Endothelial cell of umbilical vein (primary cell): Measurements from ENCODE around the gene LRCH1. TPM values are rescaled to one million over a fixed set of nuclear protein-coding genes. Genes with fewer than 3 reads are reported as not detected.

Experiments
- BruUV-seq: library from RNA; stranded (reverse); fragments of 400-500 nt; replicated peaks from 2 replicates; lab custom pipeline; 2021; lab: Mats Ljungman, UMichigan
- CTCF ChIA-PET: fragments of 300-600, 350-600 bp; sonication (Branson Sonifier 250); formaldehyde crosslinking; loops from one replicate; lab custom pipeline; 2021; ENCODE audit warnings: antibody characterized with exemption, inconsistent platforms; lab: Charles Lee
- POLR2A ChIA-PET: fragments of 300-600, 350-600 bp; sonication (Branson Sonifier 250); formaldehyde crosslinking; loops from one replicate; lab custom pipeline; 2021; ENCODE audit warnings: antibody characterized with exemption, inconsistent platforms; lab: Charles Lee
- DNase-seq: peaks from one replicate; pipeline ENCODE4 v3.0.0-alpha.2; 2011; ENCODE audit warnings: low read depth, low spot score
- FAIRE-seq: peaks from 2 replicates; lab custom pipeline; 2011; peaks lifted over from hg19 to GRCh38; lab: Jason Lieb, UNC
- H2AFZ ChIP-seq: 2 replicates; pipeline ENCODE4 v1.6.0; 2012; ENCODE audit warnings: low read depth, low read length, control low read depth, inconsistent platforms
- H3K27ac ChIP-seq: 2 replicates; pipeline ENCODE4 v1.5.1; 2011; ENCODE audit warnings: low read depth, mild to moderate bottlenecking, control low read depth, low read length, moderate library complexity; ENCODE audit not compliant: insufficient read depth
- H3K27me3 ChIP-seq, 2 experiments: 2 replicates each; pipeline versions ENCODE4 v1.6.0 to v1.6.1; 2011; ENCODE audit warnings: low read length in 2 of 2, mixed read lengths in 1 of 2; ENCODE audit not compliant: control insufficient read depth in 2 of 2, insufficient read depth in 2 of 2
- H3K36me3 ChIP-seq, 2 experiments: 2 replicates in 1 of 2; 3 replicates in 1 of 2; pipeline ENCODE4 v1.5.1; 2011; ENCODE audit warnings: low read length in 2 of 2, mild to moderate bottlenecking in 1 of 2, moderate library complexity in 1 of 2; ENCODE audit not compliant: control insufficient read depth in 2 of 2, insufficient read depth in 2 of 2; ENCODE audit errors: extremely low read depth in 1 of 2
- H3K4me1 ChIP-seq: 3 replicates; pipeline ENCODE4 v1.5.1; 2011; ENCODE audit warnings: mild to moderate bottlenecking, low read length; ENCODE audit not compliant: control insufficient read depth, insufficient read depth; ENCODE audit errors: extremely low read depth
- H3K4me2 ChIP-seq: 2 replicates; pipeline ENCODE4 v1.6.1; 2011; ENCODE audit warnings: low read length, control low read depth, mixed read lengths; ENCODE audit not compliant: insufficient read depth
- H3K4me3 ChIP-seq, 3 experiments: fragments of 200-600 bp in 1 of 3; sonication (generic), shearing (Covaris generic) in 1 of 3; replicated peaks in 1 of 3; 2 replicates each; pipeline ENCODE4 v1.5.1; 2011 to 2016; ENCODE audit warnings: control low read depth in 3 of 3, low read length in 3 of 3, mild to moderate bottlenecking in 2 of 3, inconsistent platforms in 1 of 3, low read depth in 1 of 3, moderate library complexity in 1 of 3; ENCODE audit not compliant: insufficient read depth in 1 of 3
- H3K79me2 ChIP-seq: 2 replicates; pipeline ENCODE4 v1.6.0; 2012; ENCODE audit warnings: low read length, inconsistent platforms; ENCODE audit not compliant: control insufficient read depth, insufficient read depth
- H3K9ac ChIP-seq: replicated peaks from 2 replicates; pipeline ENCODE3; 2011; ENCODE audit warnings: low read length, control low read depth; ENCODE audit not compliant: insufficient read depth; ENCODE audit errors: extremely low read depth
- H3K9me1 ChIP-seq: replicated peaks from 3 replicates; pipeline ENCODE4 v1.6.0; 2011; ENCODE audit warnings: mild to moderate bottlenecking, low read length; ENCODE audit not compliant: control insufficient read depth, insufficient read depth; ENCODE audit errors: extremely low read depth
- H3K9me3 ChIP-seq: replicated peaks from 2 replicates; pipeline ENCODE4 v1.5.1; 2012; ENCODE audit warnings: low read length, inconsistent platforms; ENCODE audit not compliant: control insufficient read depth, insufficient read depth
- H4K20me1 ChIP-seq: replicated peaks from 2 replicates; pipeline ENCODE3; 2011; ENCODE audit warnings: mild to moderate bottlenecking, low read length; ENCODE audit not compliant: control insufficient read depth, insufficient read depth; ENCODE audit errors: extremely low read depth
- CTCF ChIP-seq, 2 donors: IDR thresholded peaks; 1 replicate in 1 of 2; 2 replicates in 1 of 2; pipeline ENCODE4 v1.5.1; 2011; ENCODE audit warnings: low read length in 2 of 2, mild to moderate bottlenecking in 2 of 2, moderate library complexity in 2 of 2, control low read depth in 1 of 2, inconsistent platforms in 1 of 2, low read depth in 1 of 2; ENCODE audit not compliant: insufficient read depth in 1 of 2; ENCODE audit errors: extremely low read depth in 1 of 2
- EZH2 ChIP-seq: IDR thresholded peaks from 2 replicates; pipeline ENCODE4 v1.6.1; 2012; ENCODE audit warnings: borderline replicate concordance, low read depth, mild to moderate bottlenecking, moderate library complexity, low read length, inconsistent platforms; ENCODE audit not compliant: severe bottlenecking
- FOS ChIP-seq: IDR thresholded peaks from 2 replicates; pipeline ENCODE4 v1.6.1; 2011; ENCODE audit warnings: mild to moderate bottlenecking, low read length, moderate library complexity, borderline replicate concordance; ENCODE audit not compliant: insufficient read depth
- GATA2 ChIP-seq: IDR thresholded peaks from 2 replicates; pipeline ENCODE4 v1.7.0; 2011; ENCODE audit warnings: low read depth, mild to moderate bottlenecking, moderate library complexity, mixed read lengths, low read length; ENCODE audit not compliant: insufficient read length, insufficient read depth
- JUN ChIP-seq: IDR thresholded peaks from 2 replicates; pipeline ENCODE4 v1.6.1; 2011; ENCODE audit warnings: borderline replicate concordance, low read depth; ENCODE audit not compliant: insufficient read length, insufficient read depth
- MAX ChIP-seq: IDR thresholded peaks from 2 replicates; pipeline ENCODE4 v1.6.1; 2011; ENCODE audit not compliant: insufficient read depth, insufficient read length
- MYC ChIP-seq: IDR thresholded peaks from one replicate; pipeline ENCODE4 v1.6.1; 2011; ENCODE audit warnings: mild to moderate bottlenecking, low read depth, low read length
- POLR2A ChIP-seq: IDR thresholded peaks from 2 replicates; pipeline ENCODE4 v1.6.1; 2012; ENCODE audit warnings: low read depth, mild to moderate bottlenecking, control low read depth, low read length
- POLR2AphosphoS5 ChIP-seq: IDR thresholded peaks from 2 replicates; pipeline ENCODE4 v1.6.1; 2012; ENCODE audit warnings: low read depth, mild to moderate bottlenecking, control low read depth, low read length, moderate library complexity; ENCODE audit not compliant: insufficient read depth
- dilution Hi-C: fragments of 300-500 bp; cut with MboI; formaldehyde crosslinking; loops from one replicate; pipeline ENCODE4 v1.15.0; 2019; ENCODE audit warnings: low sequenced_read_pairs; ENCODE audit not compliant: extremely low pct_ligation_motif_present
- intact Hi-C: fragments of 100-400 bp; cut with micrococcal nuclease; formaldehyde crosslinking; loops from one replicate; pipeline ENCODE4 v1.10.0; 2022
- polyA plus RNA-seq, 4 experiments: library from polyadenylated mRNA; depleted of rRNA in 3 of 4; stranded (reverse) in 3 of 4; unstranded in 1 of 4; fragments of >200 nt; gene quantifications; 2 replicates each; pipeline versions ENCODE4 v1.2.1 to v1.2.3, GENCODE V29; 2011 to 2012; ENCODE audit warnings: missing spikeins in 1 of 4
- total RNA-seq: library from RNA; stranded (reverse); gene quantifications from 2 replicates; pipeline ENCODE4 v1.2.3, GENCODE V29; 2021

LRCH1 gene
- total and polyA plus RNA-seq, 2 donors (not counting 3 experiments of a cell fraction or from before 2014, with no cell fraction given): 5.4 to 16.5 TPM

- BruUV-seq: no TSS peak
- dilution Hi-C loops: no loop called here
- H3K9me1 ChIP-seq: no peaks in the 10 kb centered on the region
- ChIA-PET POLR2A (no interaction called here), CTCF (interaction anchor here (0.8 to 1.2 kb wide), 2 partner anchors 11 to 262 kb away, joined by 3 read pairs; no protein-coding TSS in a partner anchor)
- H3K27me3 ChIP-seq: peaks cover 0 to 1% of the 10 kb centered on the region in 2 experiments
- H3K9ac ChIP-seq: no peak overlapping the region
- no peaks in the 10 kb centered on the region for H3K9me3 ChIP-seq
- H3K79me2 ChIP-seq: no peaks in the 10 kb centered on the region
- no peaks in the 10 kb centered on the region for H3K4me1 ChIP-seq
- FAIRE-seq (no peak), DNase-seq (no peak)
- intact Hi-C loops: no loop called here
- H3K27ac ChIP-seq: no peak overlapping the region
- peaks cover 0 to 3% of the 10 kb centered on the region in 2 experiments for H3K36me3 ChIP-seq
- H4K20me1 ChIP-seq: no peaks in the 10 kb centered on the region
- TF ChIP-seq POLR2A (no peak), MAX (no peak), CTCF (IDR thresholded peaks at IDR 0.05; ENCODE audit: extremely low read depth in 1 of 2, insufficient read depth in 1 of 2, low read depth in 1 of 2, low read length in 2 of 2) (no peak), MYC (no peak)
- no peak overlapping the region for H3K4me2 ChIP-seq
- no peak overlapping the region for H2AFZ ChIP-seq
- no peak overlapping the region for H3K4me3 ChIP-seq
These were observed 200.9 kb downstream of the LRCH1 start for GRCh38 chr13:46753917-46754316.

- no peak overlapping the region for H3K27ac ChIP-seq
- no peak overlapping the region for H3K4me3 ChIP-seq
- no peak overlapping the region for H2AFZ ChIP-seq
- no peaks in the 10 kb centered on the region for H3K79me2 ChIP-seq
- H3K9me1 ChIP-seq: no peaks in the 10 kb centered on the region
- dilution Hi-C loops: no loop called here
- H3K9ac ChIP-seq: no peak overlapping the region
- ChIA-PET POLR2A (no interaction called here), CTCF (interaction anchor here (0.8 to 1.2 kb wide), 2 partner anchors 10 to 263 kb away, joined by 3 read pairs; no protein-coding TSS in a partner anchor)
- TF ChIP-seq GATA2: no peak
- TF ChIP-seq POLR2AphosphoS5: no peak
- no peak for TF ChIP-seq POLR2A
- no peak for TF ChIP-seq EZH2
- no peak for TF ChIP-seq FOS
- TF ChIP-seq MAX: no peak
- no peak for TF ChIP-seq CTCF (IDR thresholded peaks at IDR 0.05; ENCODE audit: extremely low read depth in 1 of 2, insufficient read depth in 1 of 2, low read depth in 1 of 2, low read length in 2 of 2)
- TF ChIP-seq JUN: no peak
- no peak for TF ChIP-seq MYC
- BruUV-seq: no TSS peak
- H3K36me3 ChIP-seq: peaks cover 0 to 3% of the 10 kb centered on the region in 2 experiments
- H4K20me1 ChIP-seq: no peaks in the 10 kb centered on the region
- H3K27me3 ChIP-seq: peaks cover 0 to 4% of the 10 kb centered on the region in 2 experiments
- no peaks in the 10 kb centered on the region for H3K9me3 ChIP-seq
- intact Hi-C loops: no loop called here
- FAIRE-seq (no peak), DNase-seq (no peak)
- H3K4me1 ChIP-seq: no peaks in the 10 kb centered on the region
- H3K4me2 ChIP-seq: no peak overlapping the region
These were observed 201.8 kb downstream of the LRCH1 start for GRCh38 chr13:46754812-46755211.
